Ovary (tissue), 9 donors: Measurements from ENCODE around the gene PLEKHH1. TPM values are rescaled to one million over a fixed set of nuclear protein-coding genes. Genes with fewer than 3 reads are reported as not detected.

Experiments used
- DNase-seq, 5 donors: peaks; one replicate each; pipeline ENCODE4 v3.0.0-alpha.2; 2019 to 2020
- H3K27ac ChIP-seq, 2 donors: fragments of 200-600 bp; one replicate each; pipeline versions ENCODE4 v1.5.1 to v1.8.0; 2019 to 2022
- H3K27me3 ChIP-seq: fragments of 200-600 bp; one replicate; pipeline ENCODE4 v1.8.0; 2022
- H3K36me3 ChIP-seq: fragments of 200-600 bp; sonication (generic); one replicate; pipeline ENCODE4 v1.5.1; 2019
- H3K4me1 ChIP-seq: one replicate; pipeline ENCODE4 v1.8.1; 2013; ENCODE audit warnings: mild to moderate bottlenecking, moderate library complexity; ENCODE audit not compliant: insufficient read depth
- H3K4me3 ChIP-seq: fragments of 200-600 bp; sonication (generic); one replicate; pipeline ENCODE4 v1.5.1; 2017
- H3K9me3 ChIP-seq, 2 donors: fragments of 200-600 bp in 1 of 2; sonication (generic) in 1 of 2; one replicate each; pipeline versions ENCODE4 v1.5.1 to v1.8.1; 2013 to 2019; ENCODE audit warnings: mild to moderate bottlenecking in 1 of 2, moderate library complexity in 1 of 2
- CTCF ChIP-seq, 3 donors: fragments of 450-650 bp in 2 of 3; fragments of 200-600 bp in 1 of 3; IDR thresholded peaks; one replicate each; pipeline versions ENCODE4 v1.5.1 to v1.8.0; 2016 to 2022; ENCODE audit warnings: antibody characterized with exemption in 3 of 3, mild to moderate bottlenecking in 1 of 3
- EP300 ChIP-seq: sonication (generic); formaldehyde crosslinking; IDR thresholded peaks from one replicate; pipeline ENCODE4 v1.6.1; 2017; ENCODE audit warnings: antibody characterized with exemption
- POLR2A ChIP-seq: fragments of 450-650 bp; IDR thresholded peaks from one replicate; pipeline ENCODE4 v1.6.1; 2017; ENCODE audit warnings: antibody characterized with exemption, mild to moderate bottlenecking, moderate library complexity
- WGBS, 3 donors: extraction: QIAGEN DNeasy Blood & Tissue Kit in 1 of 3; methylation state at CpG; one replicate each; pipeline versions ENCODE4 v1.1.5 to v1.1.7; 2013 to 2017; 5-methylcytosine and 5-hydroxymethylcytosine counted together
- intact Hi-C, 4 donors: fragments of 100-400 bp; cut with DNase I; formaldehyde crosslinking; loops; one replicate each; pipeline versions ENCODE4 v1.11.0 to v1.15.1; 2022 to 2023
- polyA plus RNA-seq, 2 donors: library from polyadenylated mRNA; stranded (reverse); fragments of 200-250 nt in 1 of 2; fragments of 350-450 nt in 1 of 2; fragmentation: Illumina TruSeq in 1 of 2; extraction: RNeasy Lipid Tissue Mini Kit (QIAGEN cat#74804) in 1 of 2; gene quantifications; one replicate each; pipeline ENCODE4 v1.2.3, GENCODE V29; 2013 to 2014
- total RNA-seq, 7 donors: library from RNA; depleted of rRNA in 2 of 7; stranded (reverse); fragments of >200 nt in 2 of 7; fragmentation: NEBNext Ultra II Directional in 3 of 7; extraction: Animal tissue kit (Norgen Biotek cat#: 25700) in 3 of 7; gene quantifications; one replicate each; pipeline versions ENCODE4 v1.1.0 to v1.2.4, GENCODE V29; 2016 to 2023
- donor health status: DM: no; HTN: no; CAD: no; lungs with moderate emphysema.
- donor health status: DM: no; HTN: no; CAD: no.
- donor health status: Bipolar disorder and iron deficiency.
- donor health status: DM: yes; HTN: yes; CAD: no.
- donor health status: DM: no; HTN: no; CAD: no.
- donor health status: DM: yes; HTN: yes; CAD: no.

Gene PLEKHH1
- total and polyA plus RNA-seq, 9 donors: 0.78 to 15.7 (median 3.9) TPM

- 75 to 82% (median 79%) methylated on average over 7 of the region's 7 CpGs for WGBS, 3 donors
- no peak for DNase-seq
- no peaks in the 10 kb centered on the region for H3K4me1 ChIP-seq
- H3K9me3 ChIP-seq: no peaks in the 10 kb centered on the region
- H3K36me3 ChIP-seq: no peaks in the 10 kb centered on the region
- TF ChIP-seq EP300 (no peak), POLR2A (no peak), CTCF (IDR thresholded peaks at IDR 0.05) (no peak)
- intact Hi-C loops: no loop called here
- no peaks in the 10 kb centered on the region for H3K27me3 ChIP-seq
- H3K27ac ChIP-seq: no peak overlapping the region
- no peak overlapping the region for H3K4me3 ChIP-seq
Measured at GRCh38 chr14:67503331-67503730, 29.8 kb upstream of the PLEKHH1 start.

GRCh38 chr14:67505254-67505653, 27.8 kb upstream of the PLEKHH1 start:
- WGBS, 3 donors: 69 to 93% (median 70%) methylated on average over 1 of the region's 1 CpG
- no peaks in the 10 kb centered on the region for H3K9me3 ChIP-seq
- TF ChIP-seq POLR2A: no peak
- TF ChIP-seq CTCF (IDR thresholded peaks at IDR 0.05): no peak
- H3K4me1 ChIP-seq: no peaks in the 10 kb centered on the region
- no peak overlapping the region for H3K4me3 ChIP-seq
- no peaks in the 10 kb centered on the region for H3K27me3 ChIP-seq
- intact Hi-C loops: no loop called here
- no peak for DNase-seq
- H3K36me3 ChIP-seq: no peaks in the 10 kb centered on the region
- H3K27ac ChIP-seq: no peak overlapping the region

- no peaks in the 10 kb centered on the region for H3K4me1 ChIP-seq
Measured at GRCh38 chr14:67508956-67509355, 24.1 kb upstream of the PLEKHH1 start.

GRCh38 chr14:67510121-67510520, 23.0 kb upstream of the PLEKHH1 start:
- Histone ChIP-seq H3K27me3 (no peaks in the 10 kb centered on the region), H3K4me3 (no peak overlapping the region), H3K36me3 (no peaks in the 10 kb centered on the region), H3K9me3 (no peaks in the 10 kb centered on the region), H3K4me1 (peaks cover 2% of the 10 kb centered on the region), H3K27ac (no peak overlapping the region)
- intact Hi-C loops: no loop called here
- no peak for DNase-seq
- WGBS, 3 donors: 31 to 42% (median 38%) methylated on average over 2 of the region's 2 CpGs
- TF ChIP-seq EP300: no peak

More at GRCh38 chr14:67508956-67509355, 24.1 kb upstream of the PLEKHH1 start:
- intact Hi-C loops: no loop called here
- Histone ChIP-seq H3K9me3 (no peaks in the 10 kb centered on the region), H3K36me3 (no peaks in the 10 kb centered on the region), H3K4me3 (no peak overlapping the region), H3K27me3 (no peaks in the 10 kb centered on the region), H3K27ac (no peak overlapping the region)
- no peak for DNase-seq
- WGBS, 3 donors: 51 to 60% (median 53%) methylated on average over 3 of the region's 3 CpGs
- TF ChIP-seq EP300: no peak
- TF ChIP-seq POLR2A: no peak
- TF ChIP-seq CTCF (IDR thresholded peaks at IDR 0.05): no peak

GRCh38 chr14:67510836-67511235, 22.3 kb upstream of the PLEKHH1 start:
- 74 to 75% (median 74%) methylated on average over 3 of the region's 3 CpGs for WGBS, 3 donors
- TF ChIP-seq EP300 (no peak), POLR2A (no peak), CTCF (IDR thresholded peaks at IDR 0.05) (no peak)
- no peaks in the 10 kb centered on the region for H3K9me3 ChIP-seq
- DNase-seq: no peak
- no peak overlapping the region for H3K4me3 ChIP-seq
- intact Hi-C loops: no loop called here
- H3K27ac ChIP-seq: no peak overlapping the region
- H3K4me1 ChIP-seq: peaks cover 2% of the 10 kb centered on the region
- no peaks in the 10 kb centered on the region for H3K36me3 ChIP-seq
- no peaks in the 10 kb centered on the region for H3K27me3 ChIP-seq
